Measurements from ENCODE around the gene PDE1C.

GRCh38 chr7:31814187-31814586 lies 256.0 kb downstream of the PDE1C start:
- TF ChIP-seq CTCF (conservative IDR thresholded peaks at IDR 0.05 in 1 of 2, IDR thresholded peaks at IDR 0.05 in 1 of 2; ENCODE audit: low read depth in 1 of 2, low read length in 2 of 2) (peak in 1 of 2 donors; percentile 15), EZH2 (IDR thresholded peaks at IDR 0.05; ENCODE audit: low read length, missing control alignments) (no peak)
